SJSA1 (cell line): ENCODE results near the gene GNRHR. TPM values are rescaled to one million over a fixed set of nuclear protein-coding genes. Genes with fewer than 3 reads are reported as not detected.

Source experiments
- DNase-seq, 2 experiments: peaks; one replicate each; pipeline ENCODE4 v3.0.0-alpha.2; 2015 to 2020; ENCODE audit warnings: low spot score in 2 of 2, low read depth in 1 of 2
- H3K27ac ChIP-seq: fragments of 250-450 bp; sonication (Bioruptor Pico); 2 replicates; pipeline ENCODE4 v1.5.1; 2020; ENCODE audit warnings: mild to moderate bottlenecking, moderate library complexity
- H3K27me3 ChIP-seq: fragments of 250-450 bp; sonication (Bioruptor Pico); replicated peaks from 2 replicates; pipeline ENCODE4 v1.5.1; 2020; ENCODE audit warnings: mild to moderate bottlenecking, moderate library complexity
- H3K36me3 ChIP-seq: fragments of 250-450 bp; sonication (Bioruptor Pico); 2 replicates; pipeline ENCODE4 v1.5.1; 2020; ENCODE audit warnings: mild to moderate bottlenecking
- H3K4me1 ChIP-seq: fragments of 250-450 bp; sonication (Bioruptor Pico); replicated peaks from 2 replicates; pipeline ENCODE4 v1.6.1; 2021; ENCODE audit warnings: mild to moderate bottlenecking
- H3K4me3 ChIP-seq: fragments of 250-450 bp; sonication (Bioruptor Pico); 2 replicates; pipeline ENCODE4 v1.5.1; 2020; ENCODE audit warnings: mild to moderate bottlenecking
- H3K9me3 ChIP-seq: fragments of 250-450 bp; sonication (Bioruptor Pico); replicated peaks from 2 replicates; pipeline ENCODE4 v1.5.1; 2020; ENCODE audit warnings: mild to moderate bottlenecking
- total RNA-seq: library from RNA; depleted of rRNA; stranded (reverse); fragments of >200 nt; shearing (Covaris generic); gene quantifications from 2 replicates; pipeline ENCODE4 v1.2.3, GENCODE V29; 2014; rRNA removed

Gene GNRHR
- total RNA-seq, 1 experiment from 2014 or later: not detected

DNA sequence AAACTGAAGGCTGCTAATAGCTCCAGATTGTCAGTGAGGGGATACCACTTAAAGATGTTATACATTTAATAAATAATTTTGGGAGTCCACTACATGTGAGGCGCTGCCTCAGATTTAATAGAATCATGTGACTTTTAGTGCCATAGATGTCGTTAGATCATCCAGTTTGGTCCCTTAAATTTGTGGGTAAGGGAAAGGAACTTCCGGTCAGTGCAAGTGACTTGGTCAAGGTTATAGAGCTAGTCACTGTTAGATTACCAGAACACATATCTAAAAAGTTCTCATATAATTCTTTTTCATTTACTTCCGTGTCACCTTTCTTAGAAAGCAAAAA is 52.7 kb downstream of the GNRHR start:
- peak overlapping the region; percentile 83 for H3K4me3 ChIP-seq
- no peaks in the 10 kb centered on the region for H3K9me3 ChIP-seq
- peaks cover 11% of the 10 kb centered on the region; the same call in 1 of the 2 replicates for H3K4me1 ChIP-seq
- peak overlapping the region; percentile 75 for H3K27ac ChIP-seq
- no peak for DNase-seq
- no peaks in the 10 kb centered on the region for H3K27me3 ChIP-seq
- peaks cover 15% of the 10 kb centered on the region for H3K36me3 ChIP-seq

DNA sequence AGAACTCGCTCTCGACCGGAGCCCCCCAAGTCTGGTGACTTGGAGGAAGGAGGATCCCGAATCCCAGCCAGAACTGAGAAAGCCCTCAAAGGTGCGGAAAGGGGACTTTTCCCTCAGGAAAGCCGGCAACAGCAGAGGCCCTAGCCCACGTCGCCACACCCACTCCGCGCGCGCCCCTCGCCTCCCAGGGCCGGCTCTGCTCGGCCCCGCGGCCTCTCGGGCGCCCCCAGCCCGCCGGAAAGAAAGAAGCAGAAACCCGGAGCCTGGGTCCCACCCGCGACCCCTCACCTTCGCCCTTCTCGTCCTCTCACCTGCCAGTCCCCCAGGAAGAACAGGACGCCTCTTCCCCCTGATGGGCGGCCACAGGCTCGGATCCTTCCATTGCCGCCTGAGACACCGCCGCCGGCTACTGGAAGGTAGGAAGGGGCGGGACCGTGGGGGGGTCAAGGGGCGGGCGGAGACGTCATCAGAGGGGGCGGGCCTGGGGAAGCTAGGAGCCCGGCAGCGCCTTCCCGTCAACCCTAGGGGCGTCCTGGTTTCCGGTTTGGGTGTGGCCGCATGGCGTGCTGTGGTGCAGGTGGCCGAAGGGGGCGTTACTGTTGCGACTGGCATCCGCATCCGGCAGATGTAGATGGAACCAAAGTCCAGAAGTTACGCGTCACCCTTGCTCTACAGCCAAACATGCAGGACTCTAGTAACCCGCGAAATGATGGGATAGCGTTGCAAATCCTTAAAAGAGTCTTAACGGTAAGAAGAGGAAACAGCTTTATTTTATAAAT is 53.3 kb downstream of the GNRHR start, which contains the start of gene UBA6:
UBA6 (minus strand) TSS at position 418 of the 779 bp plus-strand sequence; CDS start at position 382, 36 bp downstream.
- Histone ChIP-seq H3K27ac (peak within 1 kb of the TSS; percentile 80), H3K4me1 (peaks cover 11% of the 10 kb centered on the region; the same call in 1 of the 2 replicates), H3K9me3 (no peaks in the 10 kb centered on the region), H3K4me3 (peak within 1 kb of the TSS; percentile 83), H3K36me3 (peaks cover 15% of the 10 kb centered on the region), H3K27me3 (no peaks in the 10 kb centered on the region)
- peak; percentile 87 to 98 for DNase-seq

- Histone ChIP-seq H3K4me3 (peak overlapping the region; percentile 83), H3K36me3 (peaks cover 15% of the 10 kb centered on the region)
- DNase-seq: no peak
These were observed 54.0 kb downstream of the GNRHR start for GRCh38 chr4:67700116-67700737.

DNA sequence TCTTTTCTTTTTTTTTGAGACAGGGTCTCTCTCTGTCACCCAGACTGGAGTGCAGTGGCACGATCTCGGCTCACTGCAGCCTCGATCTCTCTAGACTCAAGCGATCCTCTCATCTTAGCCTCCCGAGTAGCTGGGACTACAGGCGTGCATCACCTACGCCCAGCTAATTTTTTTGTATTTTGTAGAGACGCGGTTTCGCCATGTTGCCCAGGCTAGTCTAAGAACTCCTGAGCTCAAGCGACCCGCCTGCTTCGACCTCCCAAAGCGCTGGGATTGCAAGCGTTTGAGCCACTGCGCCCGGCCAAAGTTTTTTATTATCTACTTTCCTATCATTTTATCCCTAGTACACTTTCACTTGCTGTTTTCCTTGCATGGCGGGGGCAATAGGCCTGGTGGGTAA is 54.6 kb downstream of the GNRHR start:
- DNase-seq: no peak
- Histone ChIP-seq H3K27me3 (no peaks in the 10 kb centered on the region), H3K4me3 (peak overlapping the region; percentile 83), H3K27ac (no peak overlapping the region), H3K9me3 (no peaks in the 10 kb centered on the region), H3K36me3 (peaks cover 15% of the 10 kb centered on the region), H3K4me1 (peaks cover 11% of the 10 kb centered on the region; the same call in 1 of the 2 replicates)

More at GRCh38 chr4:67700116-67700737, 54.0 kb downstream of the GNRHR start:
- Histone ChIP-seq H3K4me1 (peaks cover 11% of the 10 kb centered on the region; the same call in 1 of the 2 replicates), H3K9me3 (no peaks in the 10 kb centered on the region), H3K27ac (peak overlapping the region; percentile 80), H3K27me3 (no peaks in the 10 kb centered on the region)

GRCh38 chr4:67697860-67698687 is 56.1 kb downstream of the GNRHR start:
- H3K4me1 ChIP-seq: peaks cover 11% of the 10 kb centered on the region; the same call in 1 of the 2 replicates
- H3K4me3 ChIP-seq: no peak overlapping the region
- no peaks in the 10 kb centered on the region for H3K27me3 ChIP-seq
- H3K36me3 ChIP-seq: peaks cover 21% of the 10 kb centered on the region
- DNase-seq: no peak
- H3K27ac ChIP-seq: no peak overlapping the region
- H3K9me3 ChIP-seq: no peaks in the 10 kb centered on the region

- Histone ChIP-seq H3K4me3 (no peak overlapping the region), H3K27me3 (no peaks in the 10 kb centered on the region), H3K36me3 (peaks cover 38% of the 10 kb centered on the region)
These were observed 58.1 kb downstream of the GNRHR start for GRCh38 chr4:67696061-67696460.

GRCh38 chr4:67694662-67695061 is 59.5 kb downstream of the GNRHR start:
- no peaks in the 10 kb centered on the region for H3K9me3 ChIP-seq
- no peak overlapping the region for H3K27ac ChIP-seq
- no peak for DNase-seq
- H3K27me3 ChIP-seq: no peaks in the 10 kb centered on the region
- no peak overlapping the region for H3K4me3 ChIP-seq
- H3K4me1 ChIP-seq: peaks cover 1% of the 10 kb centered on the region; the same call in 1 of the 2 replicates
- H3K36me3 ChIP-seq: peaks cover 42% of the 10 kb centered on the region

More at GRCh38 chr4:67696061-67696460, 58.1 kb downstream of the GNRHR start:
- H3K4me1 ChIP-seq: peaks cover 7% of the 10 kb centered on the region; the same call in 1 of the 2 replicates
- no peak overlapping the region for H3K27ac ChIP-seq
- H3K9me3 ChIP-seq: no peaks in the 10 kb centered on the region
- DNase-seq: no peak

- Histone ChIP-seq H3K36me3 (peaks cover 40% of the 10 kb centered on the region), H3K4me3 (no peak overlapping the region), H3K27me3 (no peaks in the 10 kb centered on the region), H3K27ac (no peak overlapping the region), H3K9me3 (no peaks in the 10 kb centered on the region), H3K4me1 (no peaks in the 10 kb centered on the region)
- no peak for DNase-seq
These were observed 62.9 kb downstream of the GNRHR start for GRCh38 chr4:67691328-67691727.

Other genes with a start within 250 kb of the GNRHR start
- gene CENPC, start 208.9 kb downstream of the GNRHR start, total RNA-seq: 16.0 and 22.7 TPM in 2 replicates
- gene STAP1, start 195.7 kb downstream of the GNRHR start, total RNA-seq: not detected in 2 replicates
- gene UBA6, start 53.2 kb downstream of the GNRHR start, total RNA-seq: 118 and 207 TPM in 2 replicates
- not detected in 2 replicates for gene TMPRSS11D, start 129.6 kb upstream of the GNRHR start, total RNA-seq
- gene TMPRSS11A, start 209.1 kb upstream of the GNRHR start, total RNA-seq: not detected in 2 replicates